Vagina (tissue), 2 donors: ENCODE results near the gene LCN1. TPM values are rescaled to one million over a fixed set of nuclear protein-coding genes. Genes with fewer than 3 reads are reported as not detected.

Experiments
- DNase-seq, 2 donors: peaks; one replicate each; pipeline ENCODE4 v3.0.0-alpha.2; 2017; ENCODE audit errors: extremely low spot score in 2 of 2
- H3K27ac ChIP-seq: fragments of 200-600 bp; sonication (generic); one replicate; pipeline ENCODE4 v1.5.1; 2019
- H3K27me3 ChIP-seq: fragments of 200-600 bp; sonication (generic); one replicate; pipeline ENCODE4 v1.5.1; 2019
- H3K36me3 ChIP-seq, 2 donors: fragments of 200-600 bp; sonication (generic); one replicate each; pipeline ENCODE4 v1.5.1; 2017 to 2019
- H3K4me1 ChIP-seq: fragments of 200-600 bp; sonication (generic); one replicate; pipeline ENCODE4 v1.5.1; 2019
- H3K4me3 ChIP-seq, 2 donors: fragments of 200-600 bp; sonication (generic); 1 replicate in 1 of 2; 2 replicates in 1 of 2; pipeline ENCODE4 v1.5.1; 2016 to 2019
- H3K9me3 ChIP-seq: fragments of 200-600 bp; sonication (generic); one replicate; pipeline ENCODE4 v1.5.1; 2019
- POLR2A ChIP-seq, 2 donors: fragments of 450-650 bp; IDR thresholded peaks; one replicate each; pipeline ENCODE4 v1.6.1; 2017; ENCODE audit warnings: antibody characterized with exemption in 2 of 2, mild to moderate bottlenecking in 2 of 2, moderate library complexity in 2 of 2
- POLR2AphosphoS5 ChIP-seq, 2 donors: sonication (generic); formaldehyde crosslinking; IDR thresholded peaks; one replicate each; pipeline ENCODE4 v1.9.0; 2017; ENCODE audit warnings: antibody characterized with exemption in 2 of 2, mild to moderate bottlenecking in 2 of 2, low read depth in 1 of 2; ENCODE audit not compliant: insufficient read depth in 1 of 2
- intact Hi-C: fragments of 100-400 bp; cut with DNase I; formaldehyde crosslinking; loops from one replicate; pipeline ENCODE4 v1.15.1; 2023
- total RNA-seq: library from RNA; depleted of rRNA; stranded (reverse); fragments of >200 nt; gene quantifications from one replicate; pipeline ENCODE4 v1.2.3, GENCODE V29; 2016
- TF ChIP-seq, protein P1 (sequence below), 3 experiments: fragments of 450-650 bp in 2 of 3; fragments of 200-600 bp in 1 of 3; sonication (generic) in 1 of 3; IDR thresholded peaks; one replicate each; pipeline ENCODE4 v1.5.1; 2017 to 2019; ENCODE audit warnings: antibody characterized with exemption in 3 of 3, mild to moderate bottlenecking in 2 of 3, moderate library complexity in 2 of 3

The LCN1 gene
- total RNA-seq, 1 donor from 2014 or later = not detected

DNA sequence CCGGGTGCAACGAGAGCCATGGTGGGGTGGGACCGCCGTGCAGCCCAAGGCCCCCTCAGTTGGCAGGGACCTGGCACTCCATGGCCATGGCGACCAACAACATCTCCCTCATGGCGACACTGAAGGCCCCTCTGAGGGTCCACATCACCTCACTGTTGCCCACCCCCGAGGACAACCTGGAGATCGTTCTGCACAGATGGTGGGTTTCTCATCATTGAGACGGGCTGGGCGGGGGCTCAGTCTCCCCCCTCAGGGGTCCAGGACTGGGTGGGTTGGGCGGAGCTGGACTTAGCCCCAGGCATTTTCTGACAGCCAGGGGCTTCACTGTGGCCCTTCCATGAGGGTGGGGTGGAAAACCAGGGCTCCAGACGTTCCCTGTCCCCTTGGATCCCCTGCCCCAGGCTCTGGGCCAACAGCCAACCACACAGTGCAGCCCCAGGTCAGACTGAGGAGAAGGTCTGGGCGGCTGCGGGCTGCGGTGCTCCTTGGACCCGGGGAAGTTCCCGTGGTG lies 41.0 kb downstream of the LCN1 start:
- no peak overlapping the region for H3K27ac ChIP-seq
- H3K4me3 ChIP-seq = no peak overlapping the region
- H3K4me1 ChIP-seq = no peaks in the 10 kb centered on the region
- intact Hi-C loops = no loop called here
- no peaks in the 10 kb centered on the region for H3K36me3 ChIP-seq
- no peaks in the 10 kb centered on the region for H3K9me3 ChIP-seq
- no peaks in the 10 kb centered on the region for H3K27me3 ChIP-seq
- TF ChIP-seq POLR2A (IDR thresholded peaks at IDR 0.05) = no peak
- no peak for TF ChIP-seq POLR2AphosphoS5 (IDR thresholded peaks at IDR 0.05; ENCODE audit: insufficient read depth in 1 of 2, low read depth in 1 of 2)
- TF ChIP-seq, protein P1, sequence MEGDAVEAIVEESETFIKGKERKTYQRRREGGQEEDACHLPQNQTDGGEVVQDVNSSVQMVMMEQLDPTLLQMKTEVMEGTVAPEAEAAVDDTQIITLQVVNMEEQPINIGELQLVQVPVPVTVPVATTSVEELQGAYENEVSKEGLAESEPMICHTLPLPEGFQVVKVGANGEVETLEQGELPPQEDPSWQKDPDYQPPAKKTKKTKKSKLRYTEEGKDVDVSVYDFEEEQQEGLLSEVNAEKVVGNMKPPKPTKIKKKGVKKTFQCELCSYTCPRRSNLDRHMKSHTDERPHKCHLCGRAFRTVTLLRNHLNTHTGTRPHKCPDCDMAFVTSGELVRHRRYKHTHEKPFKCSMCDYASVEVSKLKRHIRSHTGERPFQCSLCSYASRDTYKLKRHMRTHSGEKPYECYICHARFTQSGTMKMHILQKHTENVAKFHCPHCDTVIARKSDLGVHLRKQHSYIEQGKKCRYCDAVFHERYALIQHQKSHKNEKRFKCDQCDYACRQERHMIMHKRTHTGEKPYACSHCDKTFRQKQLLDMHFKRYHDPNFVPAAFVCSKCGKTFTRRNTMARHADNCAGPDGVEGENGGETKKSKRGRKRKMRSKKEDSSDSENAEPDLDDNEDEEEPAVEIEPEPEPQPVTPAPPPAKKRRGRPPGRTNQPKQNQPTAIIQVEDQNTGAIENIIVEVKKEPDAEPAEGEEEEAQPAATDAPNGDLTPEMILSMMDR (IDR thresholded peaks at IDR 0.05) = no peak
- no peak for DNase-seq

DNA sequence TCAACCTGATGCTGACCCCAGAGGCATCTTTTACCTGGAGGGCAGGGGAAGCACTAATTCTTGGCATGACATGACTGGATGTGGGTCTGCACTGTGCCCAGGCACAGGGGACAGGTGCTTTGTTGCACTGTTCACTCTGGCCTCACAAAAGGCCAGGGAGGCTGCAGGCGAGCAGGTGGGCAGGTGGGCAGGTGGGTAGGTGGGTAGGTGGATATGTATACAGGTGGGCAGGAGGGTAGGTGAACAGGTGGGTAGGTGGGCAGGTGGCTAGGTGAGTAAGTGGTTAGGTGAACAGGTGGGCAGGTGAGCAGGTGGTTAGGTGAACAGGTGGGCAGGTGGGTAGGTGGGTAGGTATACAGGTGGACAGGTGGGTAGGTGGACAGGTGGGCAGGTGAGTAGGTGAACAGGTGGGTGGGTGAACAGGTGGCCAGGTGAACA lies 41.8 kb downstream of the LCN1 start:
- Histone ChIP-seq H3K9me3 (no peaks in the 10 kb centered on the region), H3K27ac (no peak overlapping the region), H3K4me3 (no peak overlapping the region), H3K36me3 (no peaks in the 10 kb centered on the region), H3K4me1 (no peaks in the 10 kb centered on the region), H3K27me3 (no peaks in the 10 kb centered on the region)
- intact Hi-C loops = no loop called here
- no peak for DNase-seq
- TF ChIP-seq, protein P1 (IDR thresholded peaks at IDR 0.05) = no peak
- no peak for TF ChIP-seq POLR2AphosphoS5 (IDR thresholded peaks at IDR 0.05; ENCODE audit: insufficient read depth in 1 of 2, low read depth in 1 of 2)
- TF ChIP-seq POLR2A (IDR thresholded peaks at IDR 0.05) = no peak

DNA sequence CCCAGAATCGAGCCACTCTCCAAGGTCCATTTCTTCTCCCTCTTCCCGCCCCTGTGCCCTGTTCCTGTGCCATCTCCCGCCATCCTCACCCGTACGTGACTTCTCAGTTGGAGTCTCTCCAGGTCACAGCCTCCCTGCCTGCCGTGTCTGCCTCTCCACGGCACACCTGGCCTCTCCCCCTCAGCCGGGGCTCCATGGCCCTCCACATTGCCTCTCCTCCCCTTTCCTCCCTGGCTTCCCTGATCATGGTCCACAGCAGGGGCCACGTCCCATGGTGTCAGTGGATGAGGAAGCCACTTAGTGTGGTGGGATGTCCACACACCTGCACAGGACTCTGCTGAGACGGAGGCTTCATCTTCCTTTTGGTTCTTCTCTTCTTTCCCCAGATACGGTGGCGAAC lies 42.6 kb downstream of the LCN1 start:
- Histone ChIP-seq H3K27me3 (no peaks in the 10 kb centered on the region), H3K4me3 (no peak overlapping the region), H3K4me1 (no peaks in the 10 kb centered on the region), H3K36me3 (no peaks in the 10 kb centered on the region), H3K9me3 (no peaks in the 10 kb centered on the region), H3K27ac (no peak overlapping the region)
- no peak for DNase-seq
- intact Hi-C loops = no loop called here
- TF ChIP-seq POLR2AphosphoS5 (IDR thresholded peaks at IDR 0.05; ENCODE audit: insufficient read depth in 1 of 2, low read depth in 1 of 2) (no peak), POLR2A (IDR thresholded peaks at IDR 0.05) (no peak)
- TF ChIP-seq, protein P1 (IDR thresholded peaks at IDR 0.05) = no peak

DNA sequence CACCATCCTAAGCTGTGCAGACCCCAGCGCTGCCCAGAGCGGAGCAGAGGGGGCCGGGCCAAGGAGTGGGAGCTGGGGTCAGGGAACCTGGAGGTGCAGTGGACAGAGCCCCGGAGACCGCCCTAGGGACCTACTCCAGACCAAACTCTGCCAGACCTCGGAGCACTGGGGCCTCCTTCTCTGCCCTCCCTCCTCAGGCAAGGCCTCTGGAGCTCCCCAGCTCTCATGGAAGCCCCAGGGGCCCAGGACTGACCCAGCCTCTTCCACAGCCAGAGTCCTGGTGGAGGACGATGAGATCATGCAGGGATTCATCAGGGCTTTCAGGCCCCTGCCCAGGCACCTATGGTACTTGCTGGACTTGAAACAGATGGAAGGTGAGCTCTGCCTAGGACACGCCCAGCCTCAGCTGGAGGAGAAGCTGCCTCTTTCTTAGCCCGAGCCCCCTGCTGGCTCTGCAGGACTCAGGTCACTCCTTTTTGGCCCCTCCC lies 43.9 kb downstream of the LCN1 start:
- Histone ChIP-seq H3K4me3 (no peak overlapping the region), H3K4me1 (no peaks in the 10 kb centered on the region), H3K36me3 (no peaks in the 10 kb centered on the region), H3K27ac (no peak overlapping the region), H3K9me3 (no peaks in the 10 kb centered on the region), H3K27me3 (no peaks in the 10 kb centered on the region)
- no peak for DNase-seq
- TF ChIP-seq POLR2AphosphoS5 (IDR thresholded peaks at IDR 0.05; ENCODE audit: insufficient read depth in 1 of 2, low read depth in 1 of 2) = no peak
- TF ChIP-seq, protein P1 (IDR thresholded peaks at IDR 0.05) = no peak
- TF ChIP-seq POLR2A (IDR thresholded peaks at IDR 0.05) = no peak
- intact Hi-C loops = no loop called here

DNA sequence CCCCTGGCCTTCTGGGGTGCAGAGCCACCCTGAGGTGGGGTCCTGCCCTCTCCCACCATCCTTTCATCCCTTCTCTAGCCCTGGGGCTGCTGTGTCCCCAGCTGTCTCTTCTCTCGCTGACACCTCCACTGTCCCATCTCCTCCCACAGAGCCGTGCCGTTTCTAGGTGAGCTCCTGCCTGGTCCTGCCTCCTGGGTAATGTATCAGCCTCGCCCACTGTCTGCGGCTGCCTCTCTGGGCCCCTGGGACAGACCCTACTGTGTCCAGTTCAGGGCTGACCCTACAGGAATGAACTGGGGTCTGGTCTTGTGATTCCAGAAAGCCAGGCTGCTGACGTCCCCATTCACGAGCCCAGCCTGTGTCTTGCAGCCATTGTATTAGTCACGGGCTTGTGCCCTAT lies 44.4 kb downstream of the LCN1 start:
- H3K9me3 ChIP-seq = no peaks in the 10 kb centered on the region
- no peak for DNase-seq
- no peak overlapping the region for H3K27ac ChIP-seq
- H3K4me1 ChIP-seq = no peaks in the 10 kb centered on the region
- no peak for TF ChIP-seq POLR2A (IDR thresholded peaks at IDR 0.05)
- TF ChIP-seq, protein P1 (IDR thresholded peaks at IDR 0.05) = no peak
- no peak for TF ChIP-seq POLR2AphosphoS5 (IDR thresholded peaks at IDR 0.05; ENCODE audit: insufficient read depth in 1 of 2, low read depth in 1 of 2)
- no peaks in the 10 kb centered on the region for H3K36me3 ChIP-seq
- no peaks in the 10 kb centered on the region for H3K27me3 ChIP-seq
- intact Hi-C loops = no loop called here
- H3K4me3 ChIP-seq = no peak overlapping the region
